Left lung (tissue), 10 donors: ENCODE data around the gene ATP12A. TPM values are rescaled to one million over a fixed set of nuclear protein-coding genes. Genes with fewer than 3 reads are reported as not detected.
A peak's percentile ranks its signal among the peaks of the same experiment; 100 is the strongest.

ENCODE experiments used
- ATAC-seq: fragments of 200-7000 bp; cut with Tn5 transposase; one replicate; pipeline ENCODE4 v1.9.1; 2020; ENCODE audit warnings: moderate library complexity
- DNase-seq, 4 donors: peaks; one replicate each; pipeline ENCODE4 v3.0.0-alpha.2; 2013 to 2020
- H3K27ac ChIP-seq, 2 donors: fragments of 200-600 bp; sonication (generic) in 1 of 2; one replicate each; pipeline versions ENCODE4 v1.5.0 to v1.8.0; 2020 to 2021
- H3K27me3 ChIP-seq, 2 donors: fragments of 200-600 bp; sonication (generic) in 1 of 2; one replicate each; pipeline versions ENCODE4 v1.5.0 to v1.8.0; 2020 to 2021
- H3K36me3 ChIP-seq, 2 donors: fragments of 200-600 bp; sonication (generic) in 1 of 2; one replicate each; pipeline versions ENCODE4 v1.5.0 to v1.8.0; 2020 to 2021
- H3K4me1 ChIP-seq, 2 donors: fragments of 200-600 bp; one replicate each; pipeline ENCODE4 v1.8.0; 2021
- H3K4me3 ChIP-seq, 2 donors: fragments of 200-600 bp; sonication (generic) in 1 of 2; one replicate each; pipeline versions ENCODE4 v1.5.0 to v1.8.0; 2020 to 2021; ENCODE audit warnings: mild to moderate bottlenecking in 1 of 2
- H3K9me3 ChIP-seq, 2 donors: fragments of 200-600 bp; sonication (generic) in 1 of 2; one replicate each; pipeline versions ENCODE4 v1.5.0 to v1.8.0; 2020 to 2021
- CTCF ChIP-seq, 2 donors: fragments of 200-600 bp; sonication (generic) in 1 of 2; IDR thresholded peaks; one replicate each; pipeline versions ENCODE4 v1.5.0 to v1.8.0; 2021; ENCODE audit warnings: antibody characterized with exemption in 2 of 2
- intact Hi-C, 2 donors: fragments of 100-400 bp; cut with DNase I; formaldehyde crosslinking; loops; one replicate each; pipeline versions ENCODE4 v1.11.2 to v1.14.2; 2022
- polyA plus RNA-seq, 6 donors: library from polyadenylated mRNA; unstranded; fragments of 120-200 nt; gene quantifications; one replicate each; pipeline ENCODE4 v1.2.1, GENCODE V29; 2013; ENCODE audit not compliant: insufficient read length in 6 of 6
- total RNA-seq, 2 donors: library from RNA; stranded (reverse); fragmentation: NEBNext Ultra II Directional; extraction: Animal tissue kit (Norgen Biotek cat#: 25700); gene quantifications; one replicate each; pipeline ENCODE4 v1.2.1, GENCODE V29; 2021
- donor health status: DM: no; HTN: yes; CAD: no.
- donor health status: DM: no; HTN: no; CAD: no.

ATP12A gene
- total and polyA plus RNA-seq, 8 donors, result 0.08 to 2.0 (median 0.10) TPM; not detected in 3

GRCh38 chr13:24734950-24735349 is 54.7 kb downstream of the ATP12A start:
- DNase-seq (no peak), ATAC-seq (no peak)
- Histone ChIP-seq H3K27ac (no peak overlapping the region), H3K27me3 (no peaks in the 10 kb centered on the region), H3K36me3 (no peaks in the 10 kb centered on the region), H3K4me1 (no peaks in the 10 kb centered on the region), H3K4me3 (no peak overlapping the region), H3K9me3 (no peaks in the 10 kb centered on the region)
- intact Hi-C loops, result no loop called here
- TF ChIP-seq CTCF (IDR thresholded peaks at IDR 0.05), result no peak

GRCh38 chr13:24737042-24737441 is 56.8 kb downstream of the ATP12A start:
- DNase-seq (no peak), ATAC-seq (no peak)
- H3K27ac ChIP-seq, result no peak overlapping the region
- intact Hi-C loops, result no loop called here
- no peak overlapping the region for H3K4me3 ChIP-seq
- no peaks in the 10 kb centered on the region for H3K27me3 ChIP-seq
- no peaks in the 10 kb centered on the region for H3K9me3 ChIP-seq
- TF ChIP-seq CTCF (IDR thresholded peaks at IDR 0.05), result no peak
- no peaks in the 10 kb centered on the region for H3K36me3 ChIP-seq
- H3K4me1 ChIP-seq, result no peaks in the 10 kb centered on the region

- H3K27me3 ChIP-seq, result peaks cover 0 to 5% of the 10 kb centered on the region in 2 donors
- no peak overlapping the region for H3K27ac ChIP-seq
- H3K4me3 ChIP-seq, result no peak overlapping the region
- intact Hi-C loops, result no loop called here
- H3K9me3 ChIP-seq, result no peaks in the 10 kb centered on the region
- TF ChIP-seq CTCF (IDR thresholded peaks at IDR 0.05), result no peak
- H3K36me3 ChIP-seq, result no peaks in the 10 kb centered on the region
- ATAC-seq (no peak), DNase-seq (no peak)
- H3K4me1 ChIP-seq, result no peaks in the 10 kb centered on the region
Measured at GRCh38 chr13:24738366-24738847, 58.2 kb downstream of the ATP12A start.

- Histone ChIP-seq H3K4me3 (no peak overlapping the region), H3K27me3 (peaks cover 5 to 24% of the 10 kb centered on the region in 2 donors), H3K9me3 (no peaks in the 10 kb centered on the region), H3K27ac (no peak overlapping the region), H3K36me3 (no peaks in the 10 kb centered on the region), H3K4me1 (no peaks in the 10 kb centered on the region)
- intact Hi-C loops, result no loop called here
- no peak for DNase-seq
- TF ChIP-seq CTCF (IDR thresholded peaks at IDR 0.05), result no peak
- no peak for ATAC-seq
Measured at GRCh38 chr13:24740014-24740890, 60.0 kb downstream of the ATP12A start.

GRCh38 chr13:24741016-24741662 is 60.9 kb downstream of the ATP12A start:
- peaks cover 14 to 32% of the 10 kb centered on the region in 2 donors for H3K27me3 ChIP-seq
- no peak overlapping the region for H3K27ac ChIP-seq
- no peak for TF ChIP-seq CTCF (IDR thresholded peaks at IDR 0.05)
- no peak overlapping the region for H3K4me3 ChIP-seq
- intact Hi-C loops, result no loop called here
- ATAC-seq (peak; percentile 52), DNase-seq (no peak)
- H3K9me3 ChIP-seq, result no peaks in the 10 kb centered on the region
- peaks cover 0 to 6% of the 10 kb centered on the region in 2 donors for H3K4me1 ChIP-seq
- no peaks in the 10 kb centered on the region for H3K36me3 ChIP-seq
